Astrocyte (in vitro differentiated cells and primary cell): Measurements from ENCODE around the gene ZNF433.

Experiments used
- CTCF ChIP-seq: IDR thresholded peaks from 2 replicates; pipeline ENCODE4 v1.5.1; 2011; ENCODE audit warnings: low read depth, mild to moderate bottlenecking, inconsistent platforms, low read length, moderate library complexity; ENCODE audit not compliant: insufficient read depth
- EZH2 ChIP-seq: IDR thresholded peaks from 2 replicates; pipeline ENCODE4 v1.6.1; 2012; ENCODE audit warnings: mild to moderate bottlenecking, low read length, inconsistent platforms; ENCODE audit not compliant: insufficient read depth

GRCh38 chr19:11970174-11970573 lies 65.3 kb downstream of the ZNF433 start:
- TF ChIP-seq EZH2 (no peak), CTCF (no peak)
